ENCODE results near the gene NOLC1. TPM values are rescaled to one million over a fixed set of nuclear protein-coding genes. Genes with fewer than 3 reads are reported as not detected.

The NOLC1 gene
- total RNA-seq, 4 donors from 2014 or later, result 52.7 to 80.8 (median 65.1) TPM

DNA sequence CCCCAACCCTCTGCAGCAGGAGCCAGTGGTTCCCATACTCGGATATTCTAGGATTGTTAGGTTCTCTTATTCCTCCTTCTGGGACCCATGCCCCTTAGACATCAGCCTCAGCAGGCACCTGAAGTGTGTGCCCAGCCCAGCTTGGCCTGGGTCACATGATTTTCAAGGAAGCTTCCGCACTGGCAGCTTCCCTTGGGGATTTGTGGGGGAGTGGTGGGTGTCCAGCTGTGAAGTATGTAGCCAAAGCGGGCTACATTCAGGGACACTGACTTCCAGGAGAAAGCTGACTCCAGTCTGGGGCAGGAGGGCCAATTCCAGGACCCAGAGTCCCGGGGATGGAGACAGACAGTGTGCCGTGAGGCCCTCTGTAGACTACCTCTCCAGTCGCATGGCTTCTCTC is 33.3 kb upstream of the NOLC1 start:
- 6 to 23% methylated on average over 2 to 5 of the region's 6 CpGs for WGBS, 2 donors
- H3K27me3 ChIP-seq, result no peaks in the 10 kb centered on the region
- peak overlapping the region; percentile 97 to 98 (median 97) for H3K27ac ChIP-seq
- DNase-seq, result peak; percentile 62 to 64
- no peaks in the 10 kb centered on the region for H3K9me3 ChIP-seq
- intact Hi-C loops (cut with DNase I), result loop anchor here (5.0 kb wide), 1 partner anchor 33 kb away; the partner anchor contains the start of gene NOLC1
- TF ChIP-seq CTCF (IDR thresholded peaks at IDR 0.05) (no peak), POLR2A (IDR thresholded peaks at IDR 0.05) (no peak)
- H3K36me3 ChIP-seq, result no peaks in the 10 kb centered on the region
- peak overlapping the region in 1 of 3 donors; percentile 73 for H3K4me3 ChIP-seq (replicated peaks in 1 of 3)
- H3K4me1 ChIP-seq, result peaks cover 47 to 56% of the 10 kb centered on the region in 2 donors

GRCh38 chr10:102119417-102120141 is 32.6 kb upstream of the NOLC1 start:
- peak overlapping the region; percentile 97 to 98 (median 97) for H3K27ac ChIP-seq
- H3K9me3 ChIP-seq, result no peaks in the 10 kb centered on the region
- WGBS, 2 donors, result 0 to 1% methylated on average over 5 to 13 of the region's 22 CpGs
- H3K36me3 ChIP-seq, result no peaks in the 10 kb centered on the region
- intact Hi-C loops (cut with DNase I), result loop anchor here (5.0 kb wide), 1 partner anchor 33 kb away; the partner anchor contains the start of gene NOLC1
- peak; percentile 81 to 88 for DNase-seq
- H3K4me1 ChIP-seq, result peaks cover 42 to 51% of the 10 kb centered on the region in 2 donors
- TF ChIP-seq CTCF (IDR thresholded peaks at IDR 0.05) (no peak), POLR2A (IDR thresholded peaks at IDR 0.05) (no peak)
- H3K4me3 ChIP-seq (replicated peaks in 1 of 3), result peak overlapping the region; percentile 69 to 73 (median 72)
- H3K27me3 ChIP-seq, result no peaks in the 10 kb centered on the region

DNA sequence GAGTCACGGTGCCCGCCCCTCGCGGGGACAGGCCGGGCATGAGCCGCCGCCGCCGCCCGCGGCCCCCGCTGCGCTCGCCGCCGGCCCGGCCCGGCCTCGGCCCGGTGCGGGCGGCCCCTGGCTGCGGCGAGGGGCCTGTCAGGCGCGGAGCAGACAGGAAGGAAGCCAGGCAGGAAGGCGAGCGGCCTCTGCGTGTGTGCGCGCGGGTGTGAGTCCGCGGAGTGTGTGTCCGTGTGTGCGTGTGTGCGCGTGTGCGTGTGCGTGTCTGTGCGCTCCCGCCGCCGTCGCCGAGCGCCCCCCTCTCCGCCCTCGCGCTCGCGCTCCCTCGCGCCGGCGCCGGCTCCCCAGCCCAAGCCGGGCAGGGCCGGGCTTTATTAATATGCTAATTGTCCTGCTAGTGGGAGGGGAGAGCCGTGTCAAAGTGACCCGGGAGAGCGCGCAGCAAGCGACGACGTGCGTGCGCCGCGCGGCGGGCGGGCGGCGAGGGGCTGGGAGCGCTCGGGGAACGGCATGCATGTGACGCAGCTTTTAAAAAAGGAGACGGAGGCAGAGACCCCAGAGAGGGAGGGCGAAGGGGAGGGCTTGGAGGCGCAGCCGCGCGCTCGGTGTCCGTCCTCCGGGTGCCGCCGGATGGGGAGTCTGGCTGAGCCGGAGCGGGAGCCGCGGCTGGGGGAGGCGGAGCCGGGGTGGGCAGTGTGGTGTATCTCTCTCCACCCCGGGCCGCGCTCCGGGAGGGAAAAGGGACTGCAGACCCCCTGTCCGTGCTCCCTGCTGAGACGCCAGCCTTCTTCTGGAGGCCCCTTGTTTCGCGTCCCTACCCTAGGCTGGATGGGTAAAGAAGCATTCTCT is 31.8 kb upstream of the NOLC1 start, which contains the start of gene LDB1:
Gene LDB1 (minus strand): TSS at position 227 of the 849 bp plus-strand sequence. CDS start 258 bp downstream, outside the sequence.
- 0% methylated on average over 7 to 23 of the region's 104 CpGs for WGBS, 2 donors
- Histone ChIP-seq H3K4me1 (peaks cover 37 to 47% of the 10 kb centered on the region in 2 donors), H3K36me3 (no peaks in the 10 kb centered on the region), H3K27me3 (no peaks in the 10 kb centered on the region), H3K4me3 (replicated peaks in 1 of 3) (peak within 1 kb of the TSS; percentile 69 to 73 (median 72)), H3K9me3 (no peaks in the 10 kb centered on the region), H3K27ac (peak within 1 kb of the TSS; percentile 97 to 98 (median 97))
- DNase-seq, result peak; percentile 81 to 83
- peak; percentile 85 to 97 for TF ChIP-seq POLR2A (IDR thresholded peaks at IDR 0.05)
- peak in 1 of 6 experiments; percentile 12 for TF ChIP-seq CTCF (IDR thresholded peaks at IDR 0.05)
- intact Hi-C loops (cut with DNase I), result no loop called here

- no peaks in the 10 kb centered on the region for H3K9me3 ChIP-seq
- H3K4me3 ChIP-seq (replicated peaks in 1 of 3), result peak overlapping the region; percentile 56 to 73 (median 72)
- peaks cover 34 to 39% of the 10 kb centered on the region in 2 donors for H3K4me1 ChIP-seq
- peak overlapping the region; percentile 91 to 98 (median 97) for H3K27ac ChIP-seq
- intact Hi-C loops (cut with DNase I), result no loop called here
- TF ChIP-seq CTCF (IDR thresholded peaks at IDR 0.05) (no peak), POLR2A (IDR thresholded peaks at IDR 0.05) (peak in 1 of 2 donors; percentile 66)
- peak; percentile 70 to 76 for DNase-seq
- no peaks in the 10 kb centered on the region for H3K36me3 ChIP-seq
- H3K27me3 ChIP-seq, result no peaks in the 10 kb centered on the region
- WGBS, 2 donors, result 3 to 5% methylated on average over 9 to 15 of the region's 15 CpGs
Measured at GRCh38 chr10:102120991-102121738, 31.0 kb upstream of the NOLC1 start.

All from thyroid gland (tissue), 4 donors.